Measurements from ENCODE around the gene ATP2C1.

DNA sequence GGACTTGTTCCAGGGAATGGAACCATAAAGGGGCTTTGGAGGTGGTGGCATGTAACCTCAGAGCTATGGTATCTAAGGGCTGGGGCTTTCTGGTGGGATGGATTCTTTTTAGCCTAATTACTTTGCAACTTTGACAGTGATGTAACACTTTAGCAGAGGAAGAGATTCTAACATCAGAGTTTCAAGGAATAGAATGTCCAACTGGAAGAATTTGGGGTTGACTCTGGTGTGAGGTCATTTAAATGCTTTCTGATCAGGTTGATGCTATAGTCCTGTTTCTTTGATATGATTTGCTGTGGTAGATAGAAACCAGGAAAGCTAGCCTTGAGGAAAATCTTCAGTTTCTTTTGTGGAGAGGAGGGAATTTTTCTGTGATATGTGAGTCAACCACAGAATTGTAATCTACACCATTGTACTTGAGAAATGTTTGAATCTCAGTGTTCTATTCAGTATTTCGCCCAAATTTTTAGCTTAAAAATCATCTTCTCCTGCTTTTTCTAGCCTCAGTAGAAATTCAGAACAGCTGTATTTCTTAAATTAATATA lies 40.0 kb downstream of the ATP2C1 start:
- no peak for TF ChIP-seq TAF1 (IDR thresholded peaks at IDR 0.05; ENCODE audit: borderline replicate concordance, insufficient read depth, low read length)
- TF ChIP-seq, protein P1, sequence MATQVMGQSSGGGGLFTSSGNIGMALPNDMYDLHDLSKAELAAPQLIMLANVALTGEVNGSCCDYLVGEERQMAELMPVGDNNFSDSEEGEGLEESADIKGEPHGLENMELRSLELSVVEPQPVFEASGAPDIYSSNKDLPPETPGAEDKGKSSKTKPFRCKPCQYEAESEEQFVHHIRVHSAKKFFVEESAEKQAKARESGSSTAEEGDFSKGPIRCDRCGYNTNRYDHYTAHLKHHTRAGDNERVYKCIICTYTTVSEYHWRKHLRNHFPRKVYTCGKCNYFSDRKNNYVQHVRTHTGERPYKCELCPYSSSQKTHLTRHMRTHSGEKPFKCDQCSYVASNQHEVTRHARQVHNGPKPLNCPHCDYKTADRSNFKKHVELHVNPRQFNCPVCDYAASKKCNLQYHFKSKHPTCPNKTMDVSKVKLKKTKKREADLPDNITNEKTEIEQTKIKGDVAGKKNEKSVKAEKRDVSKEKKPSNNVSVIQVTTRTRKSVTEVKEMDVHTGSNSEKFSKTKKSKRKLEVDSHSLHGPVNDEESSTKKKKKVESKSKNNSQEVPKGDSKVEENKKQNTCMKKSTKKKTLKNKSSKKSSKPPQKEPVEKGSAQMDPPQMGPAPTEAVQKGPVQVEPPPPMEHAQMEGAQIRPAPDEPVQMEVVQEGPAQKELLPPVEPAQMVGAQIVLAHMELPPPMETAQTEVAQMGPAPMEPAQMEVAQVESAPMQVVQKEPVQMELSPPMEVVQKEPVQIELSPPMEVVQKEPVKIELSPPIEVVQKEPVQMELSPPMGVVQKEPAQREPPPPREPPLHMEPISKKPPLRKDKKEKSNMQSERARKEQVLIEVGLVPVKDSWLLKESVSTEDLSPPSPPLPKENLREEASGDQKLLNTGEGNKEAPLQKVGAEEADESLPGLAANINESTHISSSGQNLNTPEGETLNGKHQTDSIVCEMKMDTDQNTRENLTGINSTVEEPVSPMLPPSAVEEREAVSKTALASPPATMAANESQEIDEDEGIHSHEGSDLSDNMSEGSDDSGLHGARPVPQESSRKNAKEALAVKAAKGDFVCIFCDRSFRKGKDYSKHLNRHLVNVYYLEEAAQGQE (IDR thresholded peaks at IDR 0.05; ENCODE audit: insufficient read depth in 1 of 2, low read depth in 2 of 2, low read length in 2 of 2) = no peak
- no peak for TF ChIP-seq POLR2AphosphoS5 (IDR thresholded peaks at IDR 0.05; ENCODE audit: low read depth, low read length)
- TF ChIP-seq FOXP2 (optimal IDR thresholded peaks at IDR 0.05; ENCODE audit: borderline replicate concordance, extremely low read depth, extremely low read length, insufficient read depth) = no peak

All from PFSK-1 (cell line).